GM12878 (cell line): Measurements from ENCODE around the gene MTAP. TPM values are rescaled to one million over a fixed set of nuclear protein-coding genes. Genes with fewer than 3 reads are reported as not detected.

Experiments used
- ATF2 ChIP-seq: IDR thresholded peaks from 2 replicates; pipeline ENCODE4 v1.6.1; 2012; ENCODE audit warnings: low read length, inconsistent platforms
- BACH1 ChIP-seq: fragments of 450-650 bp; IDR thresholded peaks from 2 replicates; pipeline ENCODE4 v1.6.1; 2017; ENCODE audit warnings: mild to moderate bottlenecking, borderline replicate concordance
- CBX5 ChIP-seq: sonication (generic); IDR thresholded peaks from 2 replicates; pipeline ENCODE4 v1.6.1; 2016; ENCODE audit warnings: low read depth, moderate library complexity, mild to moderate bottlenecking, inconsistent platforms
- CEBPB ChIP-seq, 2 experiments: fragments of 150-350 bp in 1 of 2; IDR thresholded peaks; 2 replicates each; pipeline ENCODE4 v1.6.1; 2012 to 2014; ENCODE audit warnings: low read depth in 2 of 2, low read length in 2 of 2, borderline replicate concordance in 1 of 2, inconsistent platforms in 1 of 2
- ETV6 ChIP-seq, 2 experiments: fragments of 450-650 bp in 1 of 2; IDR thresholded peaks in 1 of 2; conservative IDR thresholded peaks in 1 of 2; 2 replicates each; pipeline ENCODE4 v1.6.1; 2014; ENCODE audit warnings: antibody characterized with exemption in 1 of 2, borderline replicate concordance in 1 of 2, low read depth in 1 of 2, mild to moderate bottlenecking in 1 of 2, moderate library complexity in 1 of 2
- FOXM1 ChIP-seq: IDR thresholded peaks from 2 replicates; pipeline ENCODE4 v1.6.1; 2012; ENCODE audit warnings: low read depth, mild to moderate bottlenecking, inconsistent platforms, low read length, moderate library complexity
- HCFC1 ChIP-seq: fragments of 150-350 bp; IDR thresholded peaks from 2 replicates; pipeline ENCODE4 v1.6.1; 2014; ENCODE audit warnings: low read length
- KAT2A ChIP-seq: conservative IDR thresholded peaks from 2 replicates; pipeline ENCODE4 v1.6.1; 2011; ENCODE audit warnings: low read depth, low read length; ENCODE audit not compliant: control insufficient read depth
- MTA2 ChIP-seq: fragments of 450-650 bp; IDR thresholded peaks from 2 replicates; pipeline ENCODE4 v1.6.1; 2016; ENCODE audit warnings: low read depth, mild to moderate bottlenecking, moderate library complexity
- MXI1 ChIP-seq: fragments of 150-350 bp; IDR thresholded peaks from 2 replicates; pipeline ENCODE4 v1.6.1; 2011; ENCODE audit warnings: low read depth, mild to moderate bottlenecking, inconsistent platforms, low read length, improper control_type of control experiment
- NFIC ChIP-seq: IDR thresholded peaks from 2 replicates; pipeline ENCODE4 v1.6.1; 2012; ENCODE audit warnings: low read depth, mild to moderate bottlenecking, inconsistent platforms, low read length, moderate library complexity
- NFXL1 ChIP-seq: fragments of 450-650 bp; IDR thresholded peaks from 2 replicates; pipeline ENCODE4 v1.6.1; 2017; ENCODE audit warnings: antibody characterized with exemption, mild to moderate bottlenecking, borderline replicate concordance
- NFYB ChIP-seq: IDR thresholded peaks from 2 replicates; pipeline ENCODE4 v1.6.1; 2011; ENCODE audit warnings: low read depth, mild to moderate bottlenecking, low read length, improper control_type of control experiment, moderate library complexity; ENCODE audit not compliant: insufficient read depth
- RELA ChIP-seq: fragments of 450-650 bp; IDR thresholded peaks from 2 replicates; pipeline ENCODE4 v1.8.0; 2014; ENCODE audit warnings: borderline replicate concordance; ENCODE audit not compliant: partially characterized antibody
- SMARCA5 ChIP-seq: fragments of 450-650 bp; IDR thresholded peaks from 2 replicates; pipeline ENCODE4 v1.6.1; 2017; ENCODE audit warnings: mild to moderate bottlenecking
- STAT1 ChIP-seq: fragments of 450-650 bp; conservative IDR thresholded peaks from 2 replicates; pipeline ENCODE4 v1.6.1; 2014; ENCODE audit warnings: antibody characterized with exemption, mild to moderate bottlenecking
- TCF7 ChIP-seq: IDR thresholded peaks from 2 replicates; pipeline ENCODE4 v1.6.1; 2014; ENCODE audit warnings: antibody characterized with exemption, borderline replicate concordance
- ZBED1 ChIP-seq: IDR thresholded peaks from 2 replicates; pipeline ENCODE4 v1.6.1; 2016; ENCODE audit warnings: borderline replicate concordance
- ZNF384 ChIP-seq: IDR thresholded peaks from 2 replicates; pipeline ENCODE4 v1.6.1; 2012; ENCODE audit warnings: low read depth, mild to moderate bottlenecking, low read length, improper control_type of control experiment, borderline replicate concordance
- ZSCAN29 ChIP-seq: fragments of 450-650 bp; IDR thresholded peaks from 2 replicates; pipeline ENCODE4 v1.6.1; 2017; ENCODE audit warnings: mild to moderate bottlenecking, moderate library complexity
- polyA plus RNA-seq, 11 experiments: library from polyadenylated mRNA; depleted of rRNA in 4 of 11; unstranded in 6 of 11; stranded (reverse) in 5 of 11; fragments of >200 nt; fragmentation: Nextera tagmentation in 4 of 11; fragmentation: Illumina TruSeq in 1 of 11; extraction: Ambion mirVana in 4 of 11; extraction: Trizol in 1 of 11; gene quantifications; 1 replicate in 1 of 11; 2 replicates in 10 of 11; pipeline versions ENCODE4 v1.2.1 to v1.2.3, GENCODE V29; 2011 to 2016; ENCODE audit warnings: inconsistent platforms in 2 of 11, missing spikeins in 2 of 11, low read depth in 1 of 11
- total RNA-seq, 4 experiments: library from RNA; depleted of rRNA in 3 of 4; stranded (reverse); fragments of >200 nt in 3 of 4; fragmentation: Illumina TruSeq in 1 of 4; extraction: Trizol in 1 of 4; gene quantifications; 2 replicates each; pipeline versions ENCODE4 v1.2.1 to v1.2.3, GENCODE V29; 2013 to 2021
- TF ChIP-seq, protein P1 (sequence below): fragments of 150-350 bp; IDR thresholded peaks from 2 replicates; pipeline ENCODE4 v1.6.1; 2016; ENCODE audit warnings: low read depth, low read length
- TF ChIP-seq, protein P2 (sequence below): fragments of 450-650 bp; IDR thresholded peaks from 2 replicates; pipeline ENCODE4 v1.6.1; 2016; ENCODE audit warnings: mild to moderate bottlenecking
- TF ChIP-seq, protein P3 (sequence below): IDR thresholded peaks from 2 replicates; pipeline ENCODE4 v1.6.1; 2011; ENCODE audit warnings: borderline replicate concordance, low read depth, mild to moderate bottlenecking, moderate library complexity, low read length; ENCODE audit not compliant: insufficient read depth, poor library complexity, severe bottlenecking

Gene MTAP
- total and polyA plus RNA-seq, 10 of the 15 experiments (the other 5 are each of a cell fraction or from before 2014, with no cell fraction given): 16.4 to 29.9 (median 22.6) TPM

DNA sequence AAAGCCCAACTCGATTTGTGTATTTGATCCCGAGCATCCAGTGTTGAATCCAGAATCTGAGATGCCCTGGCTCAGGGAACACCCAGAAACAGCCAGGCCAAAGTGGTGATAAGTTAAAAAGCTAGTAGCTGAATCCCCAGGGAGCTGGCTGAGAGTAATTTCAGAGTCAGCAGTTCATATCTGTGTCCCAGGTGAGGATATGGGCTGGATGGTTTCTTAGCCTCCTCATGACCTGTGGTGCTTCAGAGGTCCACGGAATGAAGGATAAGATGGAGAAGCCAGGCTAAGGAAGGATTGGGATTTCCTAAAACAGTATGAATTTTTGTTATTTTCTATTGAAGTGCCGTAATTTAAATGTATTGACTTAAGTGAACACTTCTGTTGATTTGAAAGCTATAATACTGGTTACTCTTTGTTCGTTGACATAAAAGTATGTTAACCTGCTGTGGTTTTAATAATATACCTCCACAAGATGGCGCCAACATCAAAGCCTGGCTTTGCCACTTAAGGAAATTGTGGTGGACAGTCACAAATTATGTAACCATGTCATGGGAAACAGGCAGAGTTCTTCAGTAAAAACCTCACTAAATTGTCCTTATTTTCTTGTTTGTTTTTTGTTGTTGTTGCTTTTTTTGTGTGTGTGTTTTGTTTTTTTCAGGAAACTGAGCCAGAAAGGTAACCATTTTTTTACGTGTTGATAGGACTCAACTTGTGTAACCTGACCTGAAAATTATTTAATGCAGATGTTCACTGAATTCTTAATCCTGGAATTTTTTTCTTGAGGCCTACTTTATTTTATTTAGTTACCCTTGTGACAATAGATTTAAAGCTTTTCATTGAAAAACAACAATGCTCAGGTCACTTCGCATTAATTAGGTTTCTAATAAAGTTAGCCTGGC is 11.4 kb downstream of the MTAP start (continued):
- TF ChIP-seq, protein P1, sequence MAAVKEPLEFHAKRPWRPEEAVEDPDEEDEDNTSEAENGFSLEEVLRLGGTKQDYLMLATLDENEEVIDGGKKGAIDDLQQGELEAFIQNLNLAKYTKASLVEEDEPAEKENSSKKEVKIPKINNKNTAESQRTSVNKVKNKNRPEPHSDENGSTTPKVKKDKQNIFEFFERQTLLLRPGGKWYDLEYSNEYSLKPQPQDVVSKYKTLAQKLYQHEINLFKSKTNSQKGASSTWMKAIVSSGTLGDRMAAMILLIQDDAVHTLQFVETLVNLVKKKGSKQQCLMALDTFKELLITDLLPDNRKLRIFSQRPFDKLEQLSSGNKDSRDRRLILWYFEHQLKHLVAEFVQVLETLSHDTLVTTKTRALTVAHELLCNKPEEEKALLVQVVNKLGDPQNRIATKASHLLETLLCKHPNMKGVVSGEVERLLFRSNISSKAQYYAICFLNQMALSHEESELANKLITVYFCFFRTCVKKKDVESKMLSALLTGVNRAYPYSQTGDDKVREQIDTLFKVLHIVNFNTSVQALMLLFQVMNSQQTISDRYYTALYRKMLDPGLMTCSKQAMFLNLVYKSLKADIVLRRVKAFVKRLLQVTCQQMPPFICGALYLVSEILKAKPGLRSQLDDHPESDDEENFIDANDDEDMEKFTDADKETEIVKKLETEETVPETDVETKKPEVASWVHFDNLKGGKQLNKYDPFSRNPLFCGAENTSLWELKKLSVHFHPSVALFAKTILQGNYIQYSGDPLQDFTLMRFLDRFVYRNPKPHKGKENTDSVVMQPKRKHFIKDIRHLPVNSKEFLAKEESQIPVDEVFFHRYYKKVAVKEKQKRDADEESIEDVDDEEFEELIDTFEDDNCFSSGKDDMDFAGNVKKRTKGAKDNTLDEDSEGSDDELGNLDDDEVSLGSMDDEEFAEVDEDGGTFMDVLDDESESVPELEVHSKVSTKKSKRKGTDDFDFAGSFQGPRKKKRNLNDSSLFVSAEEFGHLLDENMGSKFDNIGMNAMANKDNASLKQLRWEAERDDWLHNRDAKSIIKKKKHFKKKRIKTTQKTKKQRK: no peak
- TF ChIP-seq CEBPB (IDR thresholded peaks at IDR 0.05; ENCODE audit: borderline replicate concordance in 1 of 2, low read depth in 2 of 2, low read length in 2 of 2): no peak
- no peak for TF ChIP-seq CBX5
- no peak for TF ChIP-seq ATF2
- TF ChIP-seq STAT1: no peak
- no peak for TF ChIP-seq ZBED1
- no peak for TF ChIP-seq ZNF384
- TF ChIP-seq NFIC: no peak
- no peak for TF ChIP-seq NFYB
- TF ChIP-seq ZSCAN29: no peak
- no peak for TF ChIP-seq BACH1
- TF ChIP-seq ETV6 (conservative IDR thresholded peaks at IDR 0.05 in 1 of 2, IDR thresholded peaks at IDR 0.05 in 1 of 2; ENCODE audit: borderline replicate concordance in 1 of 2, low read depth in 1 of 2): no peak
- TF ChIP-seq, protein P2, sequence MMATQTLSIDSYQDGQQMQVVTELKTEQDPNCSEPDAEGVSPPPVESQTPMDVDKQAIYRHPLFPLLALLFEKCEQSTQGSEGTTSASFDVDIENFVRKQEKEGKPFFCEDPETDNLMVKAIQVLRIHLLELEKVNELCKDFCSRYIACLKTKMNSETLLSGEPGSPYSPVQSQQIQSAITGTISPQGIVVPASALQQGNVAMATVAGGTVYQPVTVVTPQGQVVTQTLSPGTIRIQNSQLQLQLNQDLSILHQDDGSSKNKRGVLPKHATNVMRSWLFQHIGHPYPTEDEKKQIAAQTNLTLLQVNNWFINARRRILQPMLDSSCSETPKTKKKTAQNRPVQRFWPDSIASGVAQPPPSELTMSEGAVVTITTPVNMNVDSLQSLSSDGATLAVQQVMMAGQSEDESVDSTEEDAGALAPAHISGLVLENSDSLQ: no peak
- no peak for TF ChIP-seq SMARCA5
- no peak for TF ChIP-seq MTA2
- no peak; the same call in 1 of the 2 replicates for TF ChIP-seq MXI1
- TF ChIP-seq FOXM1: 0 out of 2 replicates have a peak, but pooled peaks have one; percentile 52
- TF ChIP-seq NFXL1: no peak
- TF ChIP-seq, protein P3, sequence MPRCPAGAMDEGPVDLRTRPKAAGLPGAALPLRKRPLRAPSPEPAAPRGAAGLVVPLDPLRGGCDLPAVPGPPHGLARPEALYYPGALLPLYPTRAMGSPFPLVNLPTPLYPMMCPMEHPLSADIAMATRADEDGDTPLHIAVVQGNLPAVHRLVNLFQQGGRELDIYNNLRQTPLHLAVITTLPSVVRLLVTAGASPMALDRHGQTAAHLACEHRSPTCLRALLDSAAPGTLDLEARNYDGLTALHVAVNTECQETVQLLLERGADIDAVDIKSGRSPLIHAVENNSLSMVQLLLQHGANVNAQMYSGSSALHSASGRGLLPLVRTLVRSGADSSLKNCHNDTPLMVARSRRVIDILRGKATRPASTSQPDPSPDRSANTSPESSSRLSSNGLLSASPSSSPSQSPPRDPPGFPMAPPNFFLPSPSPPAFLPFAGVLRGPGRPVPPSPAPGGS: no peak
- TF ChIP-seq RELA: no peak
- TF ChIP-seq TCF7: peak; percentile 62
- no peak for TF ChIP-seq HCFC1
- no peak for TF ChIP-seq KAT2A
